Caco-2 (cell line): Measurements from ENCODE around the gene DNAJB2. TPM values are rescaled to one million over a fixed set of nuclear protein-coding genes. Genes with fewer than 3 reads are reported as not detected.

Experiments used
- BruUV-seq: library from RNA; stranded (reverse); fragments of 400-500 nt; replicated peaks from 2 replicates; lab custom pipeline; 2021; lab: Mats Ljungman, UMichigan
- CTCF ChIA-PET: fragments of 300-600 bp; sonication (Branson Sonifier 250); formaldehyde crosslinking; loops from one replicate; lab custom pipeline; 2022; ENCODE audit warnings: antibody characterized with exemption; lab: Charles Lee
- POLR2A ChIA-PET: fragments of 300-600 bp; sonication (Branson Sonifier 250); formaldehyde crosslinking; loops from one replicate; lab custom pipeline; 2022; ENCODE audit warnings: antibody characterized with exemption; lab: Charles Lee
- DNase-seq, 2 experiments: peaks; one replicate each; pipeline versions ENCODE4 v3.0.0 to v3.0.0-alpha.2; 2020 to 2022
- H3K27me3 ChIP-seq: replicated peaks from 2 replicates; pipeline ENCODE4 v1.6.0; 2011; ENCODE audit warnings: low read length; ENCODE audit not compliant: control insufficient read depth, insufficient read depth
- H3K36me3 ChIP-seq: 2 replicates; pipeline ENCODE4 v1.5.1; 2011; ENCODE audit warnings: low read length; ENCODE audit not compliant: control insufficient read depth, insufficient read depth
- H3K4me1 ChIP-seq: fragments of 250-450 bp; sonication (Bioruptor Pico); 2 replicates; pipeline ENCODE4 v1.5.1; 2020; ENCODE audit warnings: mild to moderate bottlenecking
- H3K4me3 ChIP-seq: 2 replicates; pipeline ENCODE4 v1.5.1; 2011; ENCODE audit warnings: low read depth, mild to moderate bottlenecking, control low read depth, low read length
- H3K9me3 ChIP-seq: fragments of 250-450 bp; sonication (Bioruptor Pico); 2 replicates; pipeline ENCODE4 v1.5.1; 2020; ENCODE audit warnings: mild to moderate bottlenecking, moderate library complexity
- H3K27ac Mint-ChIP-seq: one replicate; pipeline ENCODE4 v1.8.0; 2022; ENCODE audit warnings: mixed read lengths; ENCODE audit not compliant: unreplicated experiment
- H3K27me3 Mint-ChIP-seq: one replicate; pipeline ENCODE4 v1.8.0; 2022; ENCODE audit warnings: mixed read lengths; ENCODE audit not compliant: insufficient read depth, unreplicated experiment
- H3K36me3 Mint-ChIP-seq: one replicate; pipeline ENCODE4 v1.8.0; 2022; ENCODE audit warnings: mild to moderate bottlenecking, mixed read lengths; ENCODE audit not compliant: insufficient read depth, unreplicated experiment
- H3K4me1 Mint-ChIP-seq: one replicate; pipeline ENCODE4 v1.8.0; 2022; ENCODE audit warnings: low read depth, mixed read lengths; ENCODE audit not compliant: unreplicated experiment
- H3K4me3 Mint-ChIP-seq: one replicate; pipeline ENCODE4 v1.8.0; 2022; ENCODE audit warnings: mild to moderate bottlenecking, moderate library complexity, mixed read lengths; ENCODE audit not compliant: unreplicated experiment
- H3K9me3 Mint-ChIP-seq: one replicate; pipeline ENCODE4 v1.8.0; 2022; ENCODE audit warnings: mixed read lengths; ENCODE audit not compliant: unreplicated experiment
- intact Hi-C: fragments of 100-400 bp; cut with micrococcal nuclease; formaldehyde crosslinking; loops from one replicate; pipeline ENCODE4 v1.10.0; 2022; ENCODE audit not compliant: unreplicated experiment
- total RNA-seq: library from RNA; stranded (reverse); gene quantifications from 2 replicates; pipeline ENCODE4 v1.2.3, GENCODE V29; 2022
- TF ChIP-seq, protein P1 (sequence below), 2 experiments: fragments of 200-600 bp in 1 of 2; IDR thresholded peaks; 1 replicate in 1 of 2; 2 replicates in 1 of 2; pipeline versions ENCODE4 v1.5.1 to v1.8.0; 2011 to 2022; ENCODE audit warnings: antibody characterized with exemption in 1 of 2, control low read depth in 1 of 2, inconsistent platforms in 1 of 2, low read depth in 1 of 2, low read length in 1 of 2, mild to moderate bottlenecking in 1 of 2, moderate library complexity in 1 of 2; ENCODE audit not compliant: insufficient read depth in 1 of 2, severe bottlenecking in 1 of 2, unreplicated experiment in 1 of 2

The DNAJB2 gene
- total RNA-seq, 1 experiment from 2014 or later: 61.2 TPM

GRCh38 chr2:219268294-219268693, 10.9 kb upstream of the DNAJB2 start:
- Mint-ChIP-seq H3K27ac (no peak overlapping the region), H3K9me3 (no peaks in the 10 kb centered on the region), H3K4me3 (no peak overlapping the region), H3K36me3 (peaks cover 4% of the 10 kb centered on the region), H3K27me3 (no peaks in the 10 kb centered on the region), H3K4me1 (peaks cover 5% of the 10 kb centered on the region)
- Histone ChIP-seq H3K9me3 (no peaks in the 10 kb centered on the region), H3K4me1 (peaks cover 7% of the 10 kb centered on the region), H3K27me3 (no peaks in the 10 kb centered on the region), H3K36me3 (no peaks in the 10 kb centered on the region), H3K4me3 (no peak overlapping the region)
- CTCF ChIA-PET: interaction anchor here (0.7 kb wide), 1 partner anchor 9 kb away, joined by 10 read pairs; no protein-coding TSS in a partner anchor
- DNase-seq: no peak
- TF ChIP-seq, protein P1, sequence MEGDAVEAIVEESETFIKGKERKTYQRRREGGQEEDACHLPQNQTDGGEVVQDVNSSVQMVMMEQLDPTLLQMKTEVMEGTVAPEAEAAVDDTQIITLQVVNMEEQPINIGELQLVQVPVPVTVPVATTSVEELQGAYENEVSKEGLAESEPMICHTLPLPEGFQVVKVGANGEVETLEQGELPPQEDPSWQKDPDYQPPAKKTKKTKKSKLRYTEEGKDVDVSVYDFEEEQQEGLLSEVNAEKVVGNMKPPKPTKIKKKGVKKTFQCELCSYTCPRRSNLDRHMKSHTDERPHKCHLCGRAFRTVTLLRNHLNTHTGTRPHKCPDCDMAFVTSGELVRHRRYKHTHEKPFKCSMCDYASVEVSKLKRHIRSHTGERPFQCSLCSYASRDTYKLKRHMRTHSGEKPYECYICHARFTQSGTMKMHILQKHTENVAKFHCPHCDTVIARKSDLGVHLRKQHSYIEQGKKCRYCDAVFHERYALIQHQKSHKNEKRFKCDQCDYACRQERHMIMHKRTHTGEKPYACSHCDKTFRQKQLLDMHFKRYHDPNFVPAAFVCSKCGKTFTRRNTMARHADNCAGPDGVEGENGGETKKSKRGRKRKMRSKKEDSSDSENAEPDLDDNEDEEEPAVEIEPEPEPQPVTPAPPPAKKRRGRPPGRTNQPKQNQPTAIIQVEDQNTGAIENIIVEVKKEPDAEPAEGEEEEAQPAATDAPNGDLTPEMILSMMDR (IDR thresholded peaks at IDR 0.05; ENCODE audit: insufficient read depth in 1 of 2, low read depth in 1 of 2, low read length in 1 of 2, severe bottlenecking in 1 of 2, unreplicated experiment in 1 of 2): no peak
- POLR2A ChIA-PET: no interaction called here
- no TSS peak for BruUV-seq
- intact Hi-C loops: no loop called here

DNA sequence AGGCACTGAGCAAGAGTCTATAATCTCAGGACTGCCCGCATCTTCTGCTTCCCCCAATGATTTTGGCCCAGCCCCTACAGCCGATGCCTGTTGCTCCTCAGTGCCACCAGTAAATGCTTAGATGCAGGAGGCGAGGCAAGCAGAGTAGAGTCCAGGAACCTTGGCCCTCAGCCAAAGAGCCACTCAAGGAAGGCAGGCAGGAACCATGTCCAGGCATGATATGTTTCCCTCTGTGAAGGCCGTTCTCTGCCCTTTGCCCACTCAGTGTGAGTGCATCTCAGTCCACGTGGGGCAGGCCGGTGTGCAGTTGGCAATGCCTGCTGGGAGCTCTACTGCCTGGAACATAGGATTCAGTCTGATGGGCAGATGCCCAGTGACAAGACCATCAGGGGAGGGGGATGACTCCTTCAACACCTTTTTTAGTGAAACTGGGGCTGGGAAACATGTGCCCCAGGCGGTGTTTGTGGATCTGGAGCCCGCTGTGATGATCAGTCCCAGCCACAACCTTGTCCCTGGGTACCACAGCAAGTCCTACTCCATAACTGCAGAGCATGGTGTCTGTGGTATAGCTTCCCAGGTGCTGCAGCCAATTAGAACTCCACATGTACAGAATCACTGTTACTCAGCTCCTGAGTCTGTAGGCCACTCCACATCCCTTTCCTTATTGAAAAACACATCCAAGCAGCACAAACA, 9.7 kb upstream of the DNAJB2 start:
- Mint-ChIP-seq H3K4me3 (no peak overlapping the region), H3K27me3 (no peaks in the 10 kb centered on the region), H3K27ac (no peak overlapping the region), H3K9me3 (no peaks in the 10 kb centered on the region), H3K36me3 (peaks cover 4% of the 10 kb centered on the region), H3K4me1 (peaks cover 5% of the 10 kb centered on the region)
- Histone ChIP-seq H3K36me3 (no peaks in the 10 kb centered on the region), H3K4me1 (peaks cover 15% of the 10 kb centered on the region), H3K27me3 (no peaks in the 10 kb centered on the region), H3K4me3 (no peak overlapping the region), H3K9me3 (no peaks in the 10 kb centered on the region)
- CTCF ChIA-PET: no interaction called here
- POLR2A ChIA-PET: no interaction called here
- no TSS peak for BruUV-seq
- TF ChIP-seq, protein P1 (IDR thresholded peaks at IDR 0.05; ENCODE audit: insufficient read depth in 1 of 2, low read depth in 1 of 2, low read length in 1 of 2, severe bottlenecking in 1 of 2, unreplicated experiment in 1 of 2): no peak
- intact Hi-C loops: no loop called here
- DNase-seq: no peak

DNA sequence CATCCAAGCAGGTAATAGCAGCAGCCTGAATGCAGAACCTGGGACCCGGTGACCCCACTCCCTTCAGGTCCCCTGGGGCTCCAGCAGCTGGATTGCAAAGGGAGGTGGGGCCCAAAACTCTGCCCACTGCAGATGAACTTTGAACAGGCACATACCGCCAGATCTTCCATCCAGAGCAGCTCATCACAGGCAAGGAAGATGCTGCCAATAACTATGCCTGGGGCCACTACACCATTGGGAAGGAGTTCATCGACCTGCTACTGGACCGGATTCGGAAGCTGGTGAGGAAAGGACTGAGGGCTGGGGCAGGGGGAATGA, 9.2 kb upstream of the DNAJB2 start:
- Histone ChIP-seq H3K36me3 (no peaks in the 10 kb centered on the region), H3K27me3 (no peaks in the 10 kb centered on the region), H3K4me1 (peaks cover 20% of the 10 kb centered on the region), H3K4me3 (no peak overlapping the region), H3K9me3 (no peaks in the 10 kb centered on the region)
- no peaks in the 10 kb centered on the region for H3K9me3 Mint-ChIP-seq
- H3K4me1 Mint-ChIP-seq: peaks cover 5% of the 10 kb centered on the region
- POLR2A ChIA-PET: no interaction called here
- H3K27me3 Mint-ChIP-seq: no peaks in the 10 kb centered on the region
- H3K4me3 Mint-ChIP-seq: no peak overlapping the region
- no peak overlapping the region for H3K27ac Mint-ChIP-seq
- intact Hi-C loops: no loop called here
- CTCF ChIA-PET: no interaction called here
- DNase-seq: no peak
- no TSS peak for BruUV-seq
- TF ChIP-seq, protein P1 (IDR thresholded peaks at IDR 0.05; ENCODE audit: insufficient read depth in 1 of 2, low read depth in 1 of 2, low read length in 1 of 2, severe bottlenecking in 1 of 2, unreplicated experiment in 1 of 2): no peak
- peaks cover 4% of the 10 kb centered on the region for H3K36me3 Mint-ChIP-seq
